Right lobe of liver (tissue), 6 donors: ENCODE data around the gene LSM14A. TPM values are rescaled to one million over a fixed set of nuclear protein-coding genes. Genes with fewer than 3 reads are reported as not detected.
A peak's percentile ranks its signal among the peaks of the same experiment; 100 is the strongest.

Source experiments
- ATAC-seq, 4 donors: fragments of 200-7000 bp; cut with Tn5 transposase; one replicate each; pipeline ENCODE4 v1.9.1; 2020; ENCODE audit warnings: mild to moderate bottlenecking in 4 of 4, moderate library complexity in 4 of 4
- DNase-seq, 3 donors: peaks; one replicate each; pipeline ENCODE4 v3.0.0-alpha.2; 2020
- H3K27ac ChIP-seq, 3 donors: fragments of 200-600 bp; one replicate each; pipeline ENCODE4 v1.8.0; 2022
- H3K27me3 ChIP-seq, 2 donors: fragments of 200-600 bp; one replicate each; pipeline ENCODE4 v1.8.0; 2022
- H3K36me3 ChIP-seq, 4 donors: fragments of 200-600 bp; sonication (generic) in 1 of 4; one replicate each; pipeline versions ENCODE4 v1.5.1 to v1.8.0; 2017 to 2022; ENCODE audit warnings: control low read depth in 1 of 4
- H3K4me1 ChIP-seq, 4 donors: fragments of 200-600 bp; sonication (generic) in 1 of 4; one replicate each; pipeline versions ENCODE4 v1.5.1 to v1.8.0; 2017 to 2022; ENCODE audit warnings: control low read depth in 1 of 4
- H3K4me3 ChIP-seq, 3 donors: fragments of 200-600 bp; one replicate each; pipeline ENCODE4 v1.8.0; 2022
- H3K9me3 ChIP-seq, 4 donors: fragments of 200-600 bp; sonication (generic) in 1 of 4; one replicate each; pipeline versions ENCODE4 v1.5.1 to v1.8.0; 2017 to 2022; ENCODE audit warnings: control low read depth in 1 of 4
- POLR2A ChIP-seq: fragments of 450-650 bp; IDR thresholded peaks from one replicate; pipeline ENCODE4 v1.6.1; 2017; ENCODE audit warnings: antibody characterized with exemption, mild to moderate bottlenecking
- WGBS: methylation state at CpG from one replicate; pipeline ENCODE4 v1.1.6; 2018; ENCODE audit warnings: low coverage, low lambda C conversion rate; ENCODE audit not compliant: insufficient coverage; ENCODE audit errors: missing lambda C conversion rate; 5-methylcytosine and 5-hydroxymethylcytosine counted together
- intact Hi-C, 2 donors: fragments of 100-400 bp; cut with DNase I; formaldehyde crosslinking; loops; one replicate each; pipeline versions ENCODE4 v1.11.2 to v1.14.1; 2022
- total RNA-seq, 6 experiments: library from RNA; depleted of rRNA in 2 of 6; stranded (reverse); fragments of >200 nt in 2 of 6; fragmentation: NEBNext Ultra II Directional in 3 of 6; extraction: Animal tissue kit (Norgen Biotek cat#: 25700) in 3 of 6; gene quantifications; one replicate each; pipeline versions ENCODE4 v1.1.0 to v1.2.4, GENCODE V29; 2016 to 2023
- TF ChIP-seq, protein P1 (sequence below), 4 donors: fragments of 200-600 bp in 3 of 4; fragments of 450-650 bp in 1 of 4; IDR thresholded peaks; one replicate each; pipeline versions ENCODE4 v1.5.1 to v1.8.0; 2016 to 2022; ENCODE audit warnings: antibody characterized with exemption in 4 of 4, mild to moderate bottlenecking in 2 of 4
- donor health status: DM: no; HTN: yes; CAD: no.
- donor health status: DM: no; HTN: no; CAD: no.
- donor health status: DM: no; HTN: no; CAD: no.
- donor health status: DM: no; HTN: yes; CAD: no.
- donor health status: DM: no; HTN: yes; CAD: no.

The LSM14A gene
- total RNA-seq, 6 experiments from 2014 or later, result 32.1 to 61.9 (median 50.4) TPM

DNA sequence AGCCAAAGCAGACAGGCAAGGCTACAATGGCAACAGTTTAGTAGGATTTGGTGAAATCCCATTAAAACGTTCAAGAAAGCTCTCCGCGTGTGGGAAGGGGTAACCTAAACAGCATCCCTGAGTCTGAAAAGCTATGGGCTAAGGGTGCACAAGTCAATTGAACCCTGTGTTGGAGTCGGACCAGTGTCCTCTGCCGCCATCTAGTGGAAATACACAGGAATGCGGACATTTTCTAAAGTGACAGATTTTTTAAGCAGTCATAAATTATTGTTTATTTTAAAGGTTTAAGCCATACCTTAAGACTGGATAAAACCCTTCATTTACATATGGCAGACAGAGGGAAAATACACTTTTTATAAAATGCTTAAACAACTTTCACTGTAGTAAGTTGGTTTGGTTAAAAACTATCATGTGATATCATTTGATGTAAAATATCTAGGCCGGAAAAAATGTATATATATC, 26.5 kb upstream of the LSM14A start:
- no peaks in the 10 kb centered on the region for H3K9me3 ChIP-seq
- no peak overlapping the region for H3K27ac ChIP-seq
- peak; percentile 67 to 80 (median 76) for ATAC-seq
- intact Hi-C loops, result no loop called here
- no peak overlapping the region for H3K4me3 ChIP-seq
- no peaks in the 10 kb centered on the region for H3K27me3 ChIP-seq
- DNase-seq, result no peak
- no peaks in the 10 kb centered on the region for H3K4me1 ChIP-seq
- H3K36me3 ChIP-seq, result no peaks in the 10 kb centered on the region
- WGBS, result 14% methylated on average over 7 of the region's 7 CpGs
- TF ChIP-seq, protein P1, sequence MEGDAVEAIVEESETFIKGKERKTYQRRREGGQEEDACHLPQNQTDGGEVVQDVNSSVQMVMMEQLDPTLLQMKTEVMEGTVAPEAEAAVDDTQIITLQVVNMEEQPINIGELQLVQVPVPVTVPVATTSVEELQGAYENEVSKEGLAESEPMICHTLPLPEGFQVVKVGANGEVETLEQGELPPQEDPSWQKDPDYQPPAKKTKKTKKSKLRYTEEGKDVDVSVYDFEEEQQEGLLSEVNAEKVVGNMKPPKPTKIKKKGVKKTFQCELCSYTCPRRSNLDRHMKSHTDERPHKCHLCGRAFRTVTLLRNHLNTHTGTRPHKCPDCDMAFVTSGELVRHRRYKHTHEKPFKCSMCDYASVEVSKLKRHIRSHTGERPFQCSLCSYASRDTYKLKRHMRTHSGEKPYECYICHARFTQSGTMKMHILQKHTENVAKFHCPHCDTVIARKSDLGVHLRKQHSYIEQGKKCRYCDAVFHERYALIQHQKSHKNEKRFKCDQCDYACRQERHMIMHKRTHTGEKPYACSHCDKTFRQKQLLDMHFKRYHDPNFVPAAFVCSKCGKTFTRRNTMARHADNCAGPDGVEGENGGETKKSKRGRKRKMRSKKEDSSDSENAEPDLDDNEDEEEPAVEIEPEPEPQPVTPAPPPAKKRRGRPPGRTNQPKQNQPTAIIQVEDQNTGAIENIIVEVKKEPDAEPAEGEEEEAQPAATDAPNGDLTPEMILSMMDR (IDR thresholded peaks at IDR 0.05), result peak; percentile 67 to 81 (median 76)
- TF ChIP-seq POLR2A, result no peak

GRCh38 chr19:34148658-34149185, 23.6 kb upstream of the LSM14A start:
- no peak for ATAC-seq
- H3K4me3 ChIP-seq, result no peak overlapping the region
- H3K4me1 ChIP-seq, result no peaks in the 10 kb centered on the region
- H3K9me3 ChIP-seq, result no peaks in the 10 kb centered on the region
- 70% methylated on average over 5 of the region's 9 CpGs for WGBS
- H3K36me3 ChIP-seq, result no peaks in the 10 kb centered on the region
- TF ChIP-seq, protein P1 (IDR thresholded peaks at IDR 0.05), result no peak
- TF ChIP-seq POLR2A, result no peak
- H3K27me3 ChIP-seq, result no peaks in the 10 kb centered on the region
- H3K27ac ChIP-seq, result no peak overlapping the region
- intact Hi-C loops, result no loop called here
- no peak for DNase-seq

- no peaks in the 10 kb centered on the region for H3K9me3 ChIP-seq
- TF ChIP-seq, protein P1 (IDR thresholded peaks at IDR 0.05), result no peak
- TF ChIP-seq POLR2A, result no peak
- H3K27me3 ChIP-seq, result no peaks in the 10 kb centered on the region
- H3K4me1 ChIP-seq, result no peaks in the 10 kb centered on the region
- ATAC-seq (no peak), DNase-seq (no peak)
- no peaks in the 10 kb centered on the region for H3K36me3 ChIP-seq
- H3K27ac ChIP-seq, result no peak overlapping the region
- intact Hi-C loops, result no loop called here
- H3K4me3 ChIP-seq, result no peak overlapping the region
- WGBS, result 69% methylated on average over 4 of the region's 5 CpGs
Measured at GRCh38 chr19:34149873-34150272, 22.4 kb upstream of the LSM14A start.

DNA sequence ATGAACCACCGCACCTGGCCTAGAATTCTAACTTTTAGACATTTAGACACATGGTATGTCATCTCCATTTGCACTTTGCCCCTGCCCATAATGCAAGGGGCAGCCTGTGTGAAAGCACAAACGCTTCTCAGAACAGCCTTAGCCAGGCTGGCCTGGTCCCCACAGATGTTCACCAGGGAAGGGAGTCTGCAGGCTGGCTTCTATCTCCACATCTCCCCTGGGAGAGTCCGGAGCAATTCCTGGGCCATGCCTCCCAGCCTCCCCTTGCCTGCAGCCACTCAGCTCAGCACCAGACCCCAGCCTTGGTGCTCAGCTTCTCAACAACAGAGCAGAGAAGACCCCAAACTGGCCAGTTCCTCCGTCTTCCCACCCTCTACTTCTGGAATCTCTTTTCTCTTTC, 21.7 kb upstream of the LSM14A start:
- intact Hi-C loops, result no loop called here
- TF ChIP-seq, protein P1 (IDR thresholded peaks at IDR 0.05), result no peak
- no peak for TF ChIP-seq POLR2A
- no peaks in the 10 kb centered on the region for H3K4me1 ChIP-seq
- ATAC-seq (no peak), DNase-seq (no peak)
- H3K27me3 ChIP-seq, result no peaks in the 10 kb centered on the region
- H3K4me3 ChIP-seq, result no peak overlapping the region
- 61% methylated on average over 2 of the region's 4 CpGs for WGBS
- H3K9me3 ChIP-seq, result no peaks in the 10 kb centered on the region
- H3K27ac ChIP-seq, result no peak overlapping the region
- H3K36me3 ChIP-seq, result no peaks in the 10 kb centered on the region

- H3K27ac ChIP-seq, result no peak overlapping the region
- no peaks in the 10 kb centered on the region for H3K9me3 ChIP-seq
- H3K27me3 ChIP-seq, result no peaks in the 10 kb centered on the region
- no peak overlapping the region for H3K4me3 ChIP-seq
- intact Hi-C loops, result no loop called here
- no peak for TF ChIP-seq POLR2A
- TF ChIP-seq, protein P1 (IDR thresholded peaks at IDR 0.05), result no peak
- no peaks in the 10 kb centered on the region for H3K36me3 ChIP-seq
- DNase-seq (no peak), ATAC-seq (no peak)
- H3K4me1 ChIP-seq, result no peaks in the 10 kb centered on the region
- 94% methylated on average over 4 of the region's 5 CpGs for WGBS
Measured at GRCh38 chr19:34151439-34151838, 20.9 kb upstream of the LSM14A start.
